HG02610 (cell line): ENCODE results near the gene MTA1.

ENCODE experiments used
- ATAC-seq: cut with Tn5 transposase; IDR thresholded peaks from one replicate; pipeline ENCODE4 v1.9.1; 2021; ENCODE audit warnings: mild to moderate bottlenecking, moderate library complexity; ENCODE audit not compliant: unreplicated experiment

MTA1 gene

DNA sequence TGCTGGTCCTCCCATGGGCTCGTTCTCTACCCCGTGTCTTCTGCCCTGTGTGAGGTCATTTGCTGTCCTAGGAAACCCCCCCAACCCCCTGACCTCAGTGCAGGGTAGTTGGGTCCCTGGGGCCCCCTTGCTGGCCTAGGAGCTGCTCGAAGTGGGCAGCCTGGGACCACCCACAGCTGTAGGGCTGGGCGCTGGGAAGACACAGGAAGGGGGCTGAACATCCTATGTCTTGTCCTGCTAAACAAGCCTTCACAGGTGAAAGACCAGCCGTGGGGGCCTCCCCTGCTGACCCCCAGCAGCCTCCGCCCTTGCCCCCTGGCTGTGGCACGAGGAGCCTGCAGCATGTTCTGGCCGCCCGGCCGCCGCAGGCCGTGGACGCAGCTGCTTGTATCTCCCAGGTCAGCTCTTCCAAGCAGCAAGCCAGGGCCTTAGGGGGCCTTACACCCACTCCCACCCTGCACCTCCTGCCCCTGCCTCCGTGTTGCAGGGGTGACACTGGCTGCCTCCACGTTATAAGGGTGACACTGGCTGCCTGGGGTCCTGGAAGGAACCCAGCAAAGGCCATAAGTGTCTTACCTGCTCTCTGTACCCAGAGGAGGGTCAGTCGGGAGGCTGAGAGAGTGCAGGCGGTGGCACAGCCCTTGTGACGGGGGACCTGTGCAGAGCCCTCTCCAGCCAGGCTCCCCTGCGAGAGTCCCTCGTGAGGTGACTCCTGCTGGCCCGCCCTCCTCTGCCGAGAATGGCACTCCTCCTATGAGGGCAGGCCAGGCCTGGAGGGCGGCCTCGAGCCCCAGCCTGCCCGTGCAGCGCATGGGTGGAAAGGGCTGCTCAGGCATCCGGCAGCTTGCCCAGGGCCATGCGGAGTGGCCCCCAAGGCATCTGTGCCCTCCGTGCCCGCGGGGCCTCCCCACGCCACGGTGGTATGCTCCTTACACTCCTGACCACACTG lies 32.8 kb upstream of the MTA1 start:
- no peak for ATAC-seq

DNA sequence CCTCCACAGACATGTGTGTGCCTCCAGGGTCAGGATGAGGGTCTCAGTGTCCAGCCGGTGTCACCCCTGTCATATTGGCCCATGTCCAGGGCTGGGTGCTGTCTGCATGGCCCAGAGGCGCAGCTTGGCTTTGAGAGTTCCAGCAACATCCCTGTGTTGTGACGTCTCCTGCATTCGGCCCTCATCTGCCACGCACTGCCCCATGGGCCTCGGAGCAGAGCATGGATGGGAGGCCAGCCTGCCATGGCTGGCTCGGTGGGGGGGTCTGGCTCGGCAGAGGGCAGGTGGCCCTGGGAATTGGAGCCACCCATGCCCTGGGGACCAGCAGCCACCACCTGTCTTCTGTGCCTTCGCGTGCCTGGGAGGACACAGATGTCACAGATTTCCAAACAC lies 32.1 kb upstream of the MTA1 start:
- no peak for ATAC-seq

DNA sequence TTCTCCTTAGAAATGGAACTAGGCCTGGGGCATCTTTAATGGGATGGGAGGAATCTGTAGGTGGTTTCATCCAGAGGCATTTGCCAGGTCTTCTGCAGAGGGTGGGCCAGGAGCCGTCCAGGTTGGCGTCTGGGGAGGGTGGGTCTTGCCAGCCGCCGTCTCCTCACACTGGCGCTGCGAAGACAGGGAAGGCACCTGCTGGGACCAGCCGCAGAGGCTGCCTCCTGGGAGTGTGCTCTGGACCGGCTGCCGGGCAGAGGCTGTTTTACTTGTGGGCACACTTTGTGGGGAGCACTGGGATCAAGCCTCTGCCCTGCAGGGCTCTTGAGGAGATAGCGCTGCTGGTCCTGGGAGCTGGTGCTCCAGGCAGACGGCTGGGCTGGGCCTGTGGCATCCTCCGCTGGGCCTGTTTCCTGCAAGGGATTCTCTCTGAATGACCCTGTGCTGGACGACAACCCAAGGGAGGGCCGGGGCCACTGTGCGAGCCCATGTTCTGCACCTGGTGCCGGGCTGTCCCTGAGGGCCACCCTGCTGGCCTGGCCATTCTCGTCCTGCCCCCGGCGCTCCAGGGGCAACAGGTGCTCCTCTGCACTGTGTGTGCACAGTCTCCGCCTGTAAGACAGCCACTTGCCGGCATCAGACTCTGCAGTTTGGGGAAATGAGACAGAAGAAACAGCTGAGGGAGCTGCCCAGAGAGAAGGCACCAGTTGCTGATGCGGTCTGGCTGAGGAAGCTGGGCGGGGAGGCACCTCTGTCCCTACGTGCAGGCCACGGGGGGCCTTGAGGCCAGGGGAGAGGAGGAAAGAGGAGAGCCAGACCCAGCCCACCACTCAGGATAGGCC lies 31.3 kb upstream of the MTA1 start:
- no peak for ATAC-seq

DNA sequence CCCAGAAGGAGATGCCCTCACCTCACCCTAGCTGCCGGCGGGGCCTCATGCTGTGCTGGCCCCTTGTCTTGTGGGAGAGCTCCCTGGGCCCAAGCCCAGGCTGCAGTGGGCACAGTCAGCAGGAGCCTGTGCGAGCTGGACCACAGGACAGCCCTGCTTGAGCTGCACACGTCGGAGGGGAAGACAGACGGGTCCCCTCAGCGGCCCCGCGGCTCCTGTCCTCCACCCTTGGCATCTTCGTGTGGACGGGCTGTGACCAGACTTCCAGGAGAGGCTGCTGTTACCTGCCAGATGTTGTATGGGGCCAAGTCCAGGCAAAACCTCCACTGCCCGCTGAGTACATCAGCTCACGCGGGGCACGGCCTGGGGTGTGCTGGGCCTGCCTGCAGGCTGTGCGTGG lies 30.7 kb upstream of the MTA1 start:
- ATAC-seq, result no peak

DNA sequence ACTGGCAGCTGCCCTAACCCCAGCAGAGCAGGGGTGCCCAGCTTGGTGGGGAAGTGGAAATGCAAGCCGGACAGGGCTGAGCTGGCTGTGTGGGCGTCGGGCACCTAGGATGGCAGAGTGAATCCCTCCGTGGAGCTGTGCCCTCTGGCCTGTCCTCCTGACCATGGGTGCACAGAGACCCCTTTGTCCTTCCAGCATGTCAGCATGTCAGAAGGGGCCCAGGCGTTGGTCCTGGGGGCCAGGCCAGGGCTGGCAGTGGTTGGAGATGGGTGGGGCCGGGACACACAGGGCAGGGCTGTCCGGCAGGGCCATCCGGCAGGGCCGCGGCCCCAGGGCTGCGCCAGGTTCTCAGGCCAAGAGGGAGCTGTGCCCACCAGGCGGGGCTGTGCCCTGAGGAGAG lies 30.1 kb upstream of the MTA1 start:
- no peak for ATAC-seq

DNA sequence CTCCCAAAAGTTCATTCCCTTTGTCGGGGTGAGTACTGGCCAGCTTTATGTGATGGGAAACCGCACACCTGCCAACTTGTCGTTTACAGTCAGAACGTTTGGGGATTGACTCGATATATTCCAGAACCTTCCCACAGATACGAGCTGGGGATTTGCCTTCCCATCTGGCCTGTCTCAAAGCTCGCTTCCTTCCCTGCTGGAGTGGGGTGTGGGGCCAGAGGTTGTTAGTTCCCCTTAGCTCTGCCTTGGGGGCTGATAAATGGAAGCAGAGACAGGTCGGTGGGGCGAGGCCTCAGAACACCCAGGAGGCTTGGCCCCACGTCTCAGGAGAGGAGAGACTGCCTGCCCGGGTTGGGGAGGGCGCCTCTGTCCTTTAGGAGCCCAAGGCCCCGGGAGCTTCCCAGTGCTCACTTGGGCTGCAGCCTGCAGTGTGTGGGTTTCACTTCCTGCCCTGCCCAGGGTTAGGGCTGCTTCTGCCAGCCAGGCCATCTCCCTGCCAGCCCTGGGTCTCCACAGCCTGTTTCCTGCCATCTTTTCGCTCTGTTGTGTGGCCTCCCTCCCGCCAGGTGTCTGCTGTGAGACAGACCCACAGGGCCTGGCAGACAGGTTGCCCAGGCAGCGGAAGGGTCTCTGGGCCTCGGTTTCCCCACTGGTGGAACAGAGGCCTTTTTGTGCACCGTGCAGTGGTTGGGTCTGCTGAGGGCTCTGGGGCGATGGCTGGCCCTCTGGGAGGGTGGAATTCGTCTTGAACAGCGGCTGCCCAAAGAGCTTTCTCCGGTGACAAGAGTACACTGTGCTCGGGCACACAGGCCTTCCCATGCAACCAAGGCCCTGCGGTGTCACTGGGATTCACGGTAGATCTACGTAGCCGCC lies 29.4 kb upstream of the MTA1 start:
- ATAC-seq, result no peak

DNA sequence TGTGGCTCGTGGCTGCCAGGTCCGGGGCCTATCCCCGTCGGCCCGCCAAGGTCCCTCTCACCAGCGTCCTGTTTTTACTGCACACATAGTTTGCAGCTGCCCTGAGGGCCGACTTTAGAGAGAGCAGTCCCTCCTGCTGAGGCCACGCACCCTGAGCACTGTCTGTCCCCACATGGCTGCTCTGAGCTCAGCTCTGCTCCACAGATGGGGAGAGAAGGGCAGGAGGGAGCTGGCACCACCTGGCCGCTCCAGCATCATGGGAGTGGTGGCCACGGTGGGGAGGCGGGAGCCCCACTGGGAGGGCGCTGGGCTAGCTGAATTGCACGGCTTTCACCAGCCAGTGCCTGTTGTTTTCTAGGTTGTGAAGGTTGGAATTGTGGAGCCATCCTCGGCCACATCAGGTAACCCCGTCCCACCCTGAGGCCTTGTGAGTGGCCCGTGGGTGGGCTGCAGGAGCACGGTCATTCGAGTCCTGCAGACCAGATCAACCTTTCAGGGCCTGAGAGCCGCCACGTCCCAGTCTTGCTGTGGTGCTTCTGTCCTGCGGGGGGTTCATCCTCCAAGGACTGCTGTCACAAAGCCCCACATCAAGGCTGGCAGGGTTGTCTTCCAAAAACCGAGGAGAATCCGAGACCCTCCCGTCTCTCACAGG lies 28.7 kb upstream of the MTA1 start:
- ATAC-seq, result no peak

DNA sequence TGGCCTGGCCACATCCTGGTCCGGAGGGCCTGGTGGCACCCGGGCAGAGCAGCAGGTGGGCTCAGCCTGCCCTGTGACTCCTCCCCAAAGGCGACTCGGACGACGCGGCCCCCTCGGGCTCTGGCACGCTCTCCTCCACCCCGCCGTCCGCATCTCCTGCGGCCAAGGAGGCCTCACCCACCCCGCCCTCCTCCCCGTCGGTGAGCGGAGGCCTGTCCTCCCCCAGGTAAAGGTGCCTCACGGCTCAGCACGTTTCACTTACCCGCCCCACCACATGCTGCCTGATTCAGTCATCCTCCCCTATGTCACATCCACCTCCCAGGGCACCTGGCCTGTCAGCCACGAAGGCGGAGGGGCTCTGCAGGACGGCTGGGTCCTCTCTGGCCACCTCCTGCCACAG lies 28.1 kb upstream of the MTA1 start:
- no peak for ATAC-seq

DNA sequence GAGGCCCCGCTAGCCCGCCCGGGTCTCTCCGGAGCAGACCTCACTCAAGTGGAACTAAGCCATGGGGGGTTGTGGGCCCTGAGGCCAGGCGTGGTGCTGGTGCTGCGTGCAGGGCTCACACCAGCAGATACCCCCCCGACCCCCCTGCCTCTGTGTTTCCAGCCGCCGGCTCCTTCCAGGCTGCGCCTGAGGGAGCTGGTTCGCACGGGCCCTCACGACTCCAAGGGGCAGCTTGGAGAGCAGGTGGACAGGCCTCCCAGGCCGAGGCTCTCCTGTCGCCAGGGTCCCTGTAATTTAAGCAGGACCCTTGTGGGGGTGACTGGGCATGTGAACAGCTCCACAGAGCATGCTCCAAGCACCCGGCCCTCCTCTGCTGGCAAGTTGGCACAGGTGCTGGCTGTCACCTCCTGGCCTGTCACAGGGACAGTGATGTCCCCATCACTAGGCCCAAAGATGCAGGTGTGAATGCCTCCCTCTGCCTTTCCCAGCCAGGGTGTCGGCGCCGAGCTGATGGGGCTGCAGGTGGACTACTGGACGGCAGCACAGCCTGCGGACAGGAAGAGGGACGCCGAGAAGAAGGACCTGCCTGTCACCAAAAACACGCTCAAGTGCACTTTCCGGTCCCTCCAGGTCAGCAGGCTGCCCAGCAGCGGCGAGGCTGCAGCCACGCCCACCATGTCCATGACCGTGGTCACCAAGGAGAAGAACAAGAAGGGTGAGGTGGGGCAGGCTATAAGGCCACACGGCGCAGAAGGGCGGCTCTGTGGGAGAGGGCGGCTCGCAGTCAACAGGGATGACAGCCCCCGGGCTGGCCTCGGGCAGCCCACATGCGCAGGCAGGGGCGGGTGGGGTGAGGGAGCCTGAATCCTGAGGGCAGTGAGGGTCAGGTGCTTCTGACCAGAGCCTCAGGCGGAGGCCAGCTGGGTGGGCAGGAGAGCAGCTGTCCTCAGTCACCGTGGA lies 27.2 kb upstream of the MTA1 start:
- ATAC-seq, result no peak

DNA sequence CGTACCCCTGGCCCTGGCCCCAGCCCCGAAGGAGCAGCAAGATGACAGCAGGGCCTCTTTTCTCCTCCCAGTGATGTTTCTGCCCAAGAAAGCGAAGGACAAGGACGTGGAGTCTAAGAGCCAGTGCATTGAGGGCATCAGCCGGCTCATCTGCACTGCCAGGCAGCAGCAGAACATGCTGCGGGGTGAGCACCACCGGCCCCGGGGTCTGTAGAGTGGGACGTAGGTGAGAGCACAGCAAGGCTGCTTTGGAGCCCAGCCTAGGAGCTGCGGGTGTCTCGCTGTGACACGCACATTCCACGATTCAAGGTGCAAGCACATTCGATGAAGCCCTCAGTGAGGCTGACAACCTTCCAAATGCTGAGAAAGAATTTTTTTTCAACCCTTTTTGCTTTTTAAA lies 26.5 kb upstream of the MTA1 start:
- no peak for ATAC-seq

DNA sequence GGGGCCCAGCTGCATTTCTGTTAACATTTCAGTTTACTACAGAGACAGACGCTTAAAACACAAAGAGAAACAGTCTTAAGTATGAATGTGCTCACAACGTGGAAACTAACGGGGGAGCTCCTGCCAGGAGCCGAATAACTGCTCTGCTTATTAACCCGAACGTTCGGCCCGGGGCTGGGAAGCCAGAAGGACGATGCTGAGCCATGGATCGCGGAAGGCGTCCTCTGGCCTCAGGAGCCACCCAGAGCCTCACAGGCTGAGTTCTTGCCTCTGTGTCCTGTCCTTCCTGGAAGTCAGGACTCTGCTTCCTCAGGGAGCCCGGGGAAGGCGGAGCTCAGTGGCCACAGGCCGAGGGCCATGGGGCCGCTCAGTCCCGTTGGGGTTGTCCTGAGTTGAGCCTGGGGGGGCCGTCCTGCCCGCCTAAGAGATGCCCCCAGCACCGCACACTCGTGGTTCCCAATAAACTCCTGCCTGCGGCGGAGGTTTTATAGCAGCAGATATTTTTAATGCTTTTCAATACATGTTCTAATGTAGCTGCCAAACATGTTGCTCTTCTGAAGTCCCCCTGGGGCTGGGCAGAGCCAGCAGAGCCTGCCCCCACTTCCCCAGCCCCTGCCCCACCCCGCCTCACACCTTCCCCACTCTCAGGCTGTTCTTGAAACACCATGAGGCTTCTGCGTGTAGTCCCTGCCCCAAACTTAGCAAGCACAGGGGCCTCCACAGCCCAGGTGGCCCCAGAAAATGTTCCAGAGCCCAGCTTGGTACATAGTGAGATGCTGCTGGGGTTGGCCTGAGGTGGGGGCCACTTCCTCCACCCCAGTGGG lies 24.7 kb upstream of the MTA1 start:
- no peak for ATAC-seq

DNA sequence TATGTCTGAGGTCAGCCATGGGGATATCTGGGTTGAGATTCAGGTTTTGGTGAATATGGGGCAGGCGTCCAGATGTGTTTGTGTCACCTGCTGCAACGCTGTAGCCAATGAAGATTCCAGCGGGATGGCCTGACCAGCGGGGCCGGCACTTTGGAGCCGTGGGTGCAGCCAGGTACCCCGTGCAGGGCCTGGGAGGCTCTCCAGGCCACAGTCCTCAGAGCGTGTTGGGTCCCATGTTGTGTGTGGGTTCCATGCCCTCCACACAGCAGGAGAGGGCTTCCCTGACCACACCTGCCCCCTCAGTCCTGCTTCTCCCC lies 24.1 kb upstream of the MTA1 start:
- ATAC-seq, result no peak

DNA sequence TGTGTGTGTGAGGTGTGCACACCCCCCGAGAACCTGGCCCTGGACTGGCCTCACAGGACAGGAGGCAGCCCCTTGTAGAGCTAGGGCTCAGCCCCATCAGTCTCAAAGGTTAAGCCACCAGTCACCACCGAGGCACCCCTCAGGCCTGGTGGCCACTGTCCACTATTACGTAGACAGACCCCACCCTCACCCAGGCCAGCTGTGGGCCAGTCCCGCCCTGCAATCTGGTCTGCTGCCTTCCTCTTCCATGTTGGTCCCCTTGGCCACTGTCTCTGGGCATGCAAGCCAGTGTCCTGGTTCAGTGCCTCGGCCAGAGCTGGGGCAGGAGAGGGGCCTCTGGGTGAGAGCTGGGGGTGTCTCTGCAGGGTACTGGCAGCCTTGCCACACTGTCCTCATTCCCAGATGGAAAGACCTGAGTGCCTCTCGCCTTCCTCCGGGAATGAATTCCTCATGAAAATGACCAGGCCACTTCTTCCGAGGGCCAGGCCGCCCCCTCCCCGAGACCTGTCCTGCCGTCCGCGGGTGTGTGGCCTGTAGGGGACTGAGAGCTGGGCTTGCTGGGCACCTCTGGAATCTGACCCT lies 22.2 kb upstream of the MTA1 start:
- no peak for ATAC-seq

DNA sequence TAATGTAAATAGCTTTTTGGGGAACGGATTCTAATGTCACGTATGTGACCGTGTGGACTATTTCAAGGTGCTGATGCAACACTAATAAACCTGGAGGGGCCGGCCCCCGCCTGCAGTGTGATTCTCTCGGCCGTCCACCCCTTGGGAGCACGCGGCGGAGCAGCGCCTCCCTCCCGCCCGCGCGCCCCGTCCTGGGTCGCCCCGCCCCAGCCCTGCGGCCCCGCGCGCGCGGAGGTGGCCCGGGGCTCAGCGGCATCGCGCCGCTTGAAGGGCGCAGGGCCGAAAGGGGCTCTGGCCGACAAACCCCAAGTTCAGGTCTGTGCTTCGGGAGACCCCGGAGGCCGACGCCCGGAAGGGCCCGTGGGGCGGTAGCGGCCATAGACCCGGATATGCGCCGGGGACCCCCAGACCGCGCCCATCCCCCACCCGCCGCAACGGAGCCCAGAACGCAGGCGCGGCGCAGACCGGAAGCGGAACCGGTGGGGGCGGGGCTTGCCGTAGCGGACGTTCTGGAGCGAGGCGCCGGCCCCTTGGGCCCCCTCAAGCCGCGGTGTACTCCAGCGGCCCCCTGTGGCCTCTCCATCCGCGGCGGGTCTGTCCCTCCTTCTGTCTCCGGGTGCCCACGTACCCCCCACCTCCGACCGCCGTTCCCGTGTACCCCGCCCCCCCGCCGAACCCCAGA lies 21.4 kb upstream of the MTA1 start, which contains the start of gene TEX22:
TSS of gene TEX22 (plus strand) at position 495 of the 682 bp plus-strand sequence. CDS start 803 bp downstream, outside the sequence.
- peak; percentile 60 for ATAC-seq

DNA sequence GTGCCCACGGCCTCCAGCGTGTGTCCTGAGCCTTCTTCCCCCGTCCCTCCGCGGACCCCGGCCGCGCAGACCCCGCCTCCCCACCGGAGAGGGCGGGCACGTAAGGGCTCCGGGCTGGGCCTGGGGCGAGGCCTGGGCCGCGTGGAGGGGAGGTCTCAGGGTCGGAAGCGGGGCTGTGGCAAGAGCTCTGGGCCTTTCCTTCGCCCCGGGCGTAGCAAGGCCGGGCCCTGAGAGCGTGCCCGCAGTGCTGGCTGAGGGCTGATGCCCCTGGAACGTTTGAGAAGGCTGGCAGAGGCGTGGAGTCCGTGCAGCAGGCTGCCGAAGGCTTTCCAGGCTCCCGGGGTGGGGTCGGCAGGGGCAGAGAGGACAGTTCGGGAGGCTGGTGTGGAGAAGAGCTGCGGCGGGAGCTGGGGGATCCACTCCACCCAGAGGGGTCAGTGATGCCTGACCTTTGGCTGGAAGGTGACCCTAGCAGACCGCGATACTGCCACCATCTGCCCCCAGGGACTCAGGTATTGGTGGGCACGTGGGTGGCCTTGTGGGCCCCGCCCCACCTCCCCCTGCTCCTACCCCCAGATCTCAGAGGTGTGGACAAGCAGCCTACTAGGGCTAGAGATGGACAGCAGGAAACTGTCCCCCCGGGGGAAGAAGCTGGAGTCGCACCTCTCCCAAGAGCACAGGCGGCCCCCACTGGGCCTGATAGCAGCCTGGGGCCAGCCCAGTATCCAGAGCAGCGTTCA lies 20.7 kb upstream of the MTA1 start:
- ATAC-seq, result peak; percentile 27

DNA sequence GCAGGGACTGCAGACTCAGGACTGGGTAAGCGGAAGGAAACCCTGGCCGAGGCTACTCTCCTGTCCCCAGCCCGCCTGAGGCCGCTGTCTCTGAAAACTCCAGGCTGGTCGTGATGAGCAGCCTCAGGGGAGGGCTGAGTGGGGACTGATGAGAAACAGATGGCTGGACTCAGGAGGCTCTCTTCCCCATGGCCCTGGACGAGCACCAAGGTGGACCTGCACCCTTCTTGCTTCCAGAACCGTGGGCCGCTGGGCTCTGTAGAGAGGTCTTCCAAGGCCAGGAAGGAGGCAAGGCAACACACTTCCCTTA lies 20.2 kb upstream of the MTA1 start:
- no peak for ATAC-seq

DNA sequence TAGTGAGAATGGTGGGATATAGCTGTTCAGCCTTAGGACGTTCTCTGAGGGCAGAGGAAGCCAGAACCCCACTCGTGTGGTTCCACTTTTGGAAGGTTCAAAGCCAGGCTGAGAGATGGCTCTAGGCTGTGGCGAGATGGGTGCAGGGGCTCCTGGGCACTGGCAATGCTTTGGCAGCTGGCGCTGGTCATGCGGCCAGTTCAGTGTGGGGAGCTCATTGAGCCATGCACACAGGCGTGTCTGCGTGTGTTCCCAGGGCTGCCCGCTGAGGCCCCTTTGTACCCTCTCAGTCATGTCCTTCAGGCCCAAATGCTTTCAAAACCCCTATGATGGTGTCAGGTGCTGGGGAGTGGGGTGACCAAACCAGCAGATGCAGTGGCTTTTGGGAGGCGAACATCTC lies 19.6 kb upstream of the MTA1 start:
- no peak for ATAC-seq
